ENCODE results near the gene MCF2L2.

MCF2L2 gene

DNA sequence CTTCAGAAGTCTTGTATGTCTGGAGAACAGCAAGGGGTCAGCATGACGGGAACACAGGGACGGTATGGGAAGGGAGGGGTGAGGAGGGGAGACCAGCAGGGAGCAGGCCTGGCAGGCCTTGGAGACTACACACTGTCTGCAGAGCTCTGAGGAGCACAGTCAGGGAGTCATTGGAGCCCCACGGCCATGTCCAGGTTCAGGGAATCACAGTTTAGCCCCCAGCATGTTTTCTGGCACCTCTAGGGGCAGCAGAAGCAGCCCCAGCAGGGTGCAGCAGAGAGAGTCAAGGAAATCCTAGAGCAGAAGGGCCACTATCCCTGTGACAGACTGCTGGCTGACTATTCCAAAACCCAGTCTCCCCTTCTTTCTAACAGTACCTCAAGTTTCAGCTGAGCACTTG is 269.1 kb downstream of the MCF2L2 start:
- Histone ChIP-seq H3K9ac (ENCODE audit: low read depth, low read length) (no peak overlapping the region), H3K4me1 (ENCODE audit: insufficient read depth, low read length) (peaks cover 11% of the 10 kb centered on the region; the same call in 1 of the 2 replicates), H3K36me3 (ENCODE audit: insufficient read depth, low read length) (no peaks in the 10 kb centered on the region), H3K9me3 (ENCODE audit: control insufficient read depth, insufficient read depth, low read length) (no peaks in the 10 kb centered on the region)

DNA sequence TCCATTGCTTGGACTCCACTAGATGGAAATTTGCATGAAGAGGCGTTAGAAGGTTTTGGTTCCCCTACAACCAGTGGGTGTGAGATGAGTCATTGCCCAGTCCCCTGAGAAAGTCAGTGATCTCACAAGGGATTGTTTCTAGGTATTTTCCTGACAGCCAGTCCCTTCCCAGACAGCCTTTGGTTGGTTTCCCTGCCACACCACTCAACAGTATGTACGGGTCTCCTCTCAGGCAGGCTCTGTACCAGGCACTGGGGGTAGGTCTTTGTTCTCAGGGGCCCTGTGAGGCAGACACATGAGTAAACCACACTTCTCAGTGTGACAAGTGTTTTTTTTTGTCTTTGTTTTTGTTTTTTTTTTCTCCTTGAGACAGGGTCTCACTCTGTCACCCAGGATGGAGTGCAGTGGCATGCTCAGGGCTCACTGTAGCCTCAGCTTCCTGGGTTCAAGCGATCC is 269.8 kb downstream of the MCF2L2 start:
- no peaks in the 10 kb centered on the region for H3K36me3 ChIP-seq (ENCODE audit: insufficient read depth, low read length)
- no peak overlapping the region for H3K9ac ChIP-seq (ENCODE audit: low read depth, low read length)
- no peaks in the 10 kb centered on the region for H3K9me3 ChIP-seq (ENCODE audit: control insufficient read depth, insufficient read depth, low read length)
- H3K4me1 ChIP-seq (ENCODE audit: insufficient read depth, low read length): peaks cover 11% of the 10 kb centered on the region; the same call in 1 of the 2 replicates

DNA sequence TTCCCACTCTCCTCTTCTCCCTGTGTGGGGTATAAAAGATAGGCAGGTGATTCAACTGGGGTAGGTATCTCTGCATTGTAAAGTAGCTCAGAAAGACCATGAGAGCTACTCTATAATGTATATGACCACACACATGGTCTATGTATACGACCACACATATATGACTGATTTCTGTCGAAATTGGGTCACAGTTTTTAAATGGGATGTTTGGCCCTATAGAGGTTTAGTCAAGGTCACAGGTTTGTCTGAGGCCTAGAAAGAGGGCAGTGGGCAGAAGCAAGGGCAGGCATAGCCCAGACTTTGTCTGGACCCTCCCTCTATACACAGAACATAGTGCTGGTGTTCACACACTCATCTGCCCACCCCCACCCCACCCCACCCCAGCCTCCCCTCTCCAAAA is 270.3 kb downstream of the MCF2L2 start:
- no peaks in the 10 kb centered on the region for H3K9me3 ChIP-seq (ENCODE audit: control insufficient read depth, insufficient read depth, low read length)

DNA sequence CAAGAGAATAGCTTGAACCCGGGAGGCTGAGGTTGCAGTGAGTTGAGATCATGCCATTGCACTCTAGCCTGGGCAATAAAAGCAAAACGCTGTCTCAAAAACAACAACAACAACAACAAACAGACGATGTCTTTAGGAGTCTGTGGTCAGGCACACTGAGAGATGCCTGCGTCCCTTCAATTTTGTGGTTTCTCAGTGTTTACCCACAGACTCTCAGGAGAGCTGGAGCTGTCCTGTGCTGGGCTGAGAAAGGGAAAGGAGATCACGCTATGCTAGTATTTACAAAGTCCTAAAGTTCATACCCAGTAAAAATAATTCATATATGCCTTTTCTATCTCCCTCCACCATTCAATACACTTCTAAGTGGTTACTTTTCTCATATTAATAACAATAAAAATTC is 272.2 kb downstream of the MCF2L2 start:
- Histone ChIP-seq H3K9ac (ENCODE audit: low read depth, low read length) (no peak overlapping the region), H3K4me1 (ENCODE audit: insufficient read depth, low read length) (peaks cover 11% of the 10 kb centered on the region; the same call in 1 of the 2 replicates), H3K9me3 (ENCODE audit: control insufficient read depth, insufficient read depth, low read length) (no peaks in the 10 kb centered on the region), H3K36me3 (ENCODE audit: insufficient read depth, low read length) (no peaks in the 10 kb centered on the region)

More for the DNA sequence above, 270.3 kb downstream of the MCF2L2 start:
- Histone ChIP-seq H3K9ac (ENCODE audit: low read depth, low read length) (no peak overlapping the region), H3K36me3 (ENCODE audit: insufficient read depth, low read length) (no peaks in the 10 kb centered on the region), H3K4me1 (ENCODE audit: insufficient read depth, low read length) (peaks cover 11% of the 10 kb centered on the region; the same call in 1 of the 2 replicates)

DNA sequence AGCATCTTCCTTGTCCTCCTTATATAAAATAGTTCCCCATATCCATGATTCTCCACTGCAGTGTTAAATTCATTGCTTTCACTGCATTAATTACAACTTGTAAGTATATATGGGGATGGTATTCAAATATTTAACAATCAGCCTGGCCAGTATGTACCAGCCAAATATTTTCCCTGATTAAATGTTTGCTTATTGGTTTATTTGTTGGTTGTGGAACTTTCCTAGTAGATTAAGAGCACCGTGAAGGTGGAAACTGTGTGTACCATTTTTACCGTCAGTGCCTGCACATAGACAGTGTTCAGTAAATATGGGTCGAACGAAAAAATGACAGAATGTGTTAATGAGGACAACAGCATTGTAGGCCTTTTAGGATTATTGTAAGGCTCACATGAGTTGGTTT is 272.9 kb downstream of the MCF2L2 start:
- H3K9me3 ChIP-seq (ENCODE audit: control insufficient read depth, insufficient read depth, low read length): no peaks in the 10 kb centered on the region
- H3K4me1 ChIP-seq (ENCODE audit: insufficient read depth, low read length): peaks cover 5% of the 10 kb centered on the region; the same call in 1 of the 2 replicates
- H3K36me3 ChIP-seq (ENCODE audit: insufficient read depth, low read length): no peaks in the 10 kb centered on the region
- H3K9ac ChIP-seq (ENCODE audit: low read depth, low read length): no peak overlapping the region

DNA sequence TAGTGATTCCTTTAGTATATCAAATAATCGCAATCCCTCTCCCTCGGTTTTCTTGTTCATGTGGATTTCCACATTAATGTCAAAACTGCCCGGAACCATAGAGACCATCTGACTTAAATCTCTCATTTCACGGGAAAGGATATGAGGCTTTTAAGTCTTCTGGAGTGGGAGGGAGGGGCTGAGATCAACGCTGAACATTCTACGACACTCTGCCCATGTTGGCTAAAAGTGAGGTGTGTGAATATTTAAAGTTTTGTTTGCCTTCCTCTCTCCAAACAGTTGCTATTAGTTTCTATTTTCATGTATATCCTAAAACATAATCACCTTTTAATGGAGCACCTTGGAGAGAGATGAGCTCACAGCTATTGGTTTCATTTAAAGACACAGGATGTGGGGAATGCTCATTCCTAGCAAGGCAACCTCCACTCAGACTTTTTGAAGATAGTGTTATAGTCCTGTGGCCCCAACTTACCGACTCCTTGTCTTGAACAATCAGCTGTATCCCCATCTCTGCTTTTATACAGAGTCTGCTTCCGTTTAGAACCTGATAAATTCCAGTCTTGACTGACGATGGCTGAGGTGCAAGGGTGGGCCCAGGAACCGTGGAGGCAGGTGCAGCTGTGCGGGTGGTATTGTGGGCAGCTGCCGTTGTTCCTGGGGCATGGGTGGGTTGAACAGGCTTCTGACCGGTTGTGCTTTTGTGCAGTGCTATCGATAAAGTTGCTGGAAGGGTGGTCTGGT is 275.0 kb downstream of the MCF2L2 start:
- Histone ChIP-seq H3K9ac (ENCODE audit: low read depth, low read length) (no peak overlapping the region), H3K36me3 (ENCODE audit: insufficient read depth, low read length) (no peaks in the 10 kb centered on the region), H3K9me3 (ENCODE audit: control insufficient read depth, insufficient read depth, low read length) (no peaks in the 10 kb centered on the region), H3K4me1 (ENCODE audit: insufficient read depth, low read length) (no peaks in the 10 kb centered on the region)

DNA sequence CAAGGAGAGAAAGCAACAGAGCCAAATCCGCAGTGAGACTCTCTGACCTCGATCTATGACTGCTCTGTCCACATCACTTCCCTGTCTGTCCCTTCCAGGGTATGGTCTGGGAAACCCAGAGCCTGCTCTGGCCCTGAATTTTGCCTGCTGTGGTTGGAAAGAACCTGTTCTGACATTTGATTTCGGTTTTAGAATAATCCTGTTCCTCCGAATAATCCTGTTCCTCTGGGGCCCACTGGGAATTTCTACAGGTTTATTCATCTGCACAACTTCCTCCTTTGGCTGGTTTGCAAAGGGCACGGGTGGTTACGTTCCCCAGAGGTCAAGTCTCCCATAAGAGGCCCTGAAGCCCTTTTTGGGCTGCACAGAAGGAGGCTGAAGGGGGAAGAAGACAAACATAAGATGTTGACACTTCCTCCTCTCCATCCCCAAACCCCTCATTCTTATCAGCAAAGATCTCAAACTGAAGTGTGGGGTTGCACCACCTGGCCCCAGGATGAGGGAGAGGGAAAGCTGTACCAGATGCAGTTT is 276.5 kb downstream of the MCF2L2 start:
- H3K4me1 ChIP-seq (ENCODE audit: insufficient read depth, low read length): no peaks in the 10 kb centered on the region
- no peak overlapping the region for H3K9ac ChIP-seq (ENCODE audit: low read depth, low read length)
- H3K9me3 ChIP-seq (ENCODE audit: control insufficient read depth, insufficient read depth, low read length): no peaks in the 10 kb centered on the region
- H3K36me3 ChIP-seq (ENCODE audit: insufficient read depth, low read length): no peaks in the 10 kb centered on the region

DNA sequence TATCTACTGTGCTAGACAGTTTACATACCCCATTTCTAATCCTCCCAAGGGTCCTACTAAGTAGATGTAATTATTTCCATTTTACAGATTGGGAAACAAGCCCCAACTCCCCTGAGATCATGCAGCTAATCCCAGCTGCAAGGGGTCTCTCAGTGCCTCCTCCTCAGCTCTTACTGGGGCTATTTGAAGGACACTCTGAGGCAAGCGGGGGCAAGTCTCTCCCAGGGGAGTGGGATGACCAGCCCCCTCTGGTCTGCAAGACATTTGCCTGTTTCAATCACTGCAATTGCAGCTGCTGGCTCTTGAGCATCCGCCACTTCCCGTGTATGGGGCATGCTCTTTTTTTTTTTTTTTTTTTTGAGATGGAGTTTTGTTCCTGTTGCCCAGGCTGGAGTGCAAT is 277.3 kb downstream of the MCF2L2 start:
- H3K4me1 ChIP-seq (ENCODE audit: insufficient read depth, low read length): no peaks in the 10 kb centered on the region
- no peaks in the 10 kb centered on the region for H3K36me3 ChIP-seq (ENCODE audit: insufficient read depth, low read length)
- H3K9ac ChIP-seq (ENCODE audit: low read depth, low read length): no peak overlapping the region
- no peaks in the 10 kb centered on the region for H3K9me3 ChIP-seq (ENCODE audit: control insufficient read depth, insufficient read depth, low read length)

DNA sequence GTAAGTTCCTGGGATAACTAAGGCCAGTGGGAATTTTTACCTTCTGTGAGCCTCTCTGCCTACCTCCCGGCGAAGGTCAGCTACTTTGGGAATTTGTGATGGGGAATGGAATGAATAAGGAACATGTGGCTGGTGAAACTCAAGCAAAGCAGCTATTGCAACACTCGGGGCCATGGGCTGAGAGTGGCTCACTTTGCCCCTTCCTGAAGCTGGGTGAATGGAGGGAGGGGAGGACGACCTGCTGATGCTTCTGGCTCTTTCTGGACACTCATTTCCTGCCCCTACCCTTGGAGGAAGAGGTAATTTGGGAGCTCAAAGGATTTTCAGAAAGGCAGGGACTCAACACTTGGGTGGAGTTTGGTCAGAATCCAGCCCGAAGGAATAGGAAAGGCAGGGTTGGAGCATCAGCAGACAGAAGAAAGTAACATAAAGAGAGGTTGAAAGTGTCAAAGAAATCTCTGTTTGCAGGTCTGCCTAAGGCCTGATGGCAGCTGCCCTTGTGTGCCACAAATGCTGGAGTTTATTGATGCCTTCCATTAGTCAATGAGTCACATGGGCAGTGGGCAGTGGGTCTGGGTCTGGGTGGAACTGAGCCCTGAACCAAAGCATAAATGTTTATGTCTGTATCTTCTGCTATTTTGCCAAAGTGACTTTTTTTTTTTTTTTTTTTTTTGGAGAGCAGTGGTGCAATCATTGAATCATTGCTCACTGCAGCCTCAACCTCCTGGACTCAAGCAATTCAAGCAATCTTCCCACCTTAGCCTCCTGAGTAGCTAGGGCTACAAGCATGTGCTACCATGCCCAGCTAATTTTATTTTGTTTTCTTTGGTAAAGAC is 278.3 kb downstream of the MCF2L2 start:
- Histone ChIP-seq H3K36me3 (ENCODE audit: insufficient read depth, low read length) (no peaks in the 10 kb centered on the region), H3K9me3 (ENCODE audit: control insufficient read depth, insufficient read depth, low read length) (no peaks in the 10 kb centered on the region), H3K4me1 (ENCODE audit: insufficient read depth, low read length) (no peaks in the 10 kb centered on the region), H3K9ac (ENCODE audit: low read depth, low read length) (no peak overlapping the region)

DNA sequence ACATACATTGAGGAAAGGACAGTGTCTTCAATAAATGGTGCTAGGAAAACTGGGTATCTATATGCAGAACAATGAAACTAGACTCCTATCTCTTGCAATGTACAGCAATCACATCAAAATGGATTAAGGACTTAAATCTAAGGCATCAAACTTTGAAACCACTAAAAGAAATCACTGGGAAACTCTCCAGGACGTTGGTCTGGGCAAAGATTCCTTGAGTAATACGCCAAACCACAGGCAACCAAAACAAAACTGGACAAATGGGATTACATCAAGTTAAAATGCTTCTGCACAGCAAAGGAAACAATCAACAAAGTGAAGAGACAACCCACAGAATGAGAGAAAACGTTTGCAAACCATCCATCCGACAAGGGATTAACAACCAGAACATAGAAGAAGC is 280.4 kb downstream of the MCF2L2 start:
- Histone ChIP-seq H3K9me3 (ENCODE audit: control insufficient read depth, insufficient read depth, low read length) (no peaks in the 10 kb centered on the region), H3K36me3 (ENCODE audit: insufficient read depth, low read length) (no peaks in the 10 kb centered on the region), H3K9ac (ENCODE audit: low read depth, low read length) (no peak overlapping the region), H3K4me1 (ENCODE audit: insufficient read depth, low read length) (no peaks in the 10 kb centered on the region)

DNA sequence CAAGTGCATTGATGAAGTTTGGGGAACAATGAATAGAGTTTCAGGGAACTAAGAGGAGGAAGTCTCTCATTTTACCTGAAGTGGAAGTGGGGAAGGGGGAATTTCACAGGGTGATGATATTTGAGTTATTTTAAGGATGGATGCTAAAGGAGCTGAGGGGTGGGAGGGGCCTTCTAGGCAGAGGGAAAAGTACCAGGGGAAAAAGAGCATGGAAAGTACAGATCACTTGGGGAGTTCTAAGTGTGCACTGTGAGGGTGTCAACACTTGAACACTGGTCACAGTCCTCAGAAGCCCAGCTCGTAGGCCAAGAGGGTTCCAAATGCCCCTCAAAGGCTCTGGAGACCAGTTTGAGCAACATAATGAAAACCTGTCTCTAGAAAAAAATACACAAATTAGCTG is 284.1 kb downstream of the MCF2L2 start:
- no peaks in the 10 kb centered on the region for H3K36me3 ChIP-seq (ENCODE audit: insufficient read depth, low read length)
- H3K9me3 ChIP-seq (ENCODE audit: control insufficient read depth, insufficient read depth, low read length): no peaks in the 10 kb centered on the region
- peaks cover 9% of the 10 kb centered on the region for H3K4me1 ChIP-seq (ENCODE audit: insufficient read depth, low read length)
- no peak overlapping the region for H3K9ac ChIP-seq (ENCODE audit: low read depth, low read length)

DNA sequence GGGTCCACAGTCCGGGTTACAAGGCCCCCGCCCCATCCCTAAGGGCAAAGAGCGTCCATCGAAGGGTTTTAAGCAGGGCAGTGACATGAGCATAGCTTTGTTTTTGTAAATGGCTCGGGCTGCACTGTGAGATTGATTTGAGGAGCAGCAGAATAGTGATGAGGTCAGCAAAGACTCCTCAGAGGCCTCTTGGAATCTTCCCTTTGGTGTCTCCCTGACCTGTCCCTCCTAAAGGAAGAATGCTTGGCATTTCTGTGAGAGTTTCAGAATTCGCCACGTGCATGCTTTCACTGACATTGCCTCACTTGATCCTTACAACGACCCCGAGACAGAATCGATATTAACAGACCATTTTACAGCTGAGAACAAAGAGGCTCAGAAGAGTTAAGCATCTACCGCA is 286.2 kb downstream of the MCF2L2 start:
- H3K9ac ChIP-seq (ENCODE audit: low read depth, low read length): no peak overlapping the region
- H3K4me1 ChIP-seq (ENCODE audit: insufficient read depth, low read length): peaks cover 9% of the 10 kb centered on the region
- no peaks in the 10 kb centered on the region for H3K9me3 ChIP-seq (ENCODE audit: control insufficient read depth, insufficient read depth, low read length)
- H3K36me3 ChIP-seq (ENCODE audit: insufficient read depth, low read length): no peaks in the 10 kb centered on the region

DNA sequence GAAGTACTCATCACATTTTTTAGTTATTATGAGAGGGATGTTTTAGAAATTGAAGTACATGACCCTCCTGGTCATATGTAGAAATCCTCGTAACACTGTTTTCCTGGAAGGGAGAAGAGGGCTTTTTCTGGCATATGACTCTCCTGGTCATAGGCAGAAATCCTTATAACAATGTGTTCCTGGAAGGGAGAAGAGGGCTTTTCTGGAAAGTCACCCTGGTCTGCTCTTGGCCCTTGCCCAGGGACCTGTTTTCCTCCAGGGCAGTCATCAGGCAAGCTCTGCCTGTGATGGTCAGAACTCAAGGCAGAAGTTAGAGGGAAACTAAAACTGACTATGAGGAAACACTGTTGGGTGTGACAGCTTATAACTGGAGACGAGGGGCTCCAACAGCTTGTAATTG is 293.6 kb downstream of the MCF2L2 start:
- H3K36me3 ChIP-seq (ENCODE audit: insufficient read depth, low read length): no peaks in the 10 kb centered on the region
- no peak overlapping the region for H3K9ac ChIP-seq (ENCODE audit: low read depth, low read length)

DNA sequence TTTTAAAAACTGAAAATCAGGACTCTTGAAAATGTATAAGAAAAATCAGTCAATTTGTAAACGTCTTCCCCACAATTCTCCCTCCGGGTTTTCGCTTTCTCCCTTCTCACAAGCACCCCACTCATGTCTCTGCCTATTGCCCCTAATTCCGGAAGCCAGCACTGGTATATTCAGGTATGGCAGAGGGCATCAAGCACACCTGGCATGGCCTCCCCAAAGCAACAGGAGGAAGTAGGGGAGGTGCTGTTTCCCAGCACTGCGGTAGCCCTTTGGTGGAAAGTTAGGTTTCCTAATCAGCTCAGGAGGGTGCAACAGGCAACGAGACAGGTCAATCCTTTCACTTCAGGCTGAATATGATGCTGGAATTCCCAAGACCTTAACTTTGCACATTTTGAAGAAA is 296.0 kb downstream of the MCF2L2 start:
- no peak overlapping the region for H3K9ac ChIP-seq (ENCODE audit: low read depth, low read length)

More for the DNA sequence above, 293.6 kb downstream of the MCF2L2 start:
- Histone ChIP-seq H3K4me1 (ENCODE audit: insufficient read depth, low read length) (no peaks in the 10 kb centered on the region), H3K9me3 (ENCODE audit: control insufficient read depth, insufficient read depth, low read length) (peaks cover under 1% of the 10 kb centered on the region; the same call in 1 of the 2 replicates)

More for the DNA sequence above, 296.0 kb downstream of the MCF2L2 start:
- Histone ChIP-seq H3K9me3 (ENCODE audit: control insufficient read depth, insufficient read depth, low read length) (peaks cover 10% of the 10 kb centered on the region; the same call in 1 of the 2 replicates), H3K4me1 (ENCODE audit: insufficient read depth, low read length) (no peaks in the 10 kb centered on the region), H3K36me3 (ENCODE audit: insufficient read depth, low read length) (no peaks in the 10 kb centered on the region)

Measured in ES-I3 (cell line).